ENCODE measurements around the gene MTRF1L.

MTRF1L gene
- long read RNA-seq, donor 1, partial matches to known transcripts = 0 of 12 reads
- long read RNA-seq, donor 1, other reads (novel, unspliced or antisense) = 0 of 12 reads
- long read RNA-seq, donor 2, partial matches to known transcripts = 0 of 2 reads
- long read RNA-seq, donor 2, other reads (novel, unspliced or antisense) = 0 of 2 reads
- long read RNA-seq, donor 3, partial matches to known transcripts = 0 of 5 reads
- long read RNA-seq, donor 3, other reads (novel, unspliced or antisense) = 0 of 5 reads
- long read RNA-seq, donor 4, partial matches to known transcripts = 0 of 7 reads
- long read RNA-seq, donor 4, other reads (novel, unspliced or antisense) = 0 of 7 reads
- long read RNA-seq, donor 5, partial matches to known transcripts = 8 of 14 reads
- long read RNA-seq, donor 5, other reads (novel, unspliced or antisense) = 0 of 14 reads
- long read RNA-seq, donor 6, partial matches to known transcripts = 0 of 10 reads
- long read RNA-seq, donor 6, other reads (novel, unspliced or antisense) = 0 of 10 reads
- long read RNA-seq, donor 7, transcript MTRF1L-209 (2 exons, 447 nt) = major isoform, 7 of 12 reads
- long read RNA-seq, donor 7, partial matches to known transcripts = 0 of 12 reads
- long read RNA-seq, donor 7, other reads (novel, unspliced or antisense) = 0 of 12 reads
- long read RNA-seq, donor 8, partial matches to known transcripts = 0 of 2 reads
- long read RNA-seq, donor 8, other reads (novel, unspliced or antisense) = 0 of 2 reads

GRCh38 chr6:153002613-153003365 is at the start of gene MTRF1L:
TSS of gene MTRF1L (minus strand) at chr6:153002709. CDS start at chr6:153002685, 24 bp downstream.
- DNase-seq = peak; percentile 93

GRCh38 chr6:153051801-153052200 is 49.3 kb upstream of the MTRF1L start:
- DNase-seq = no peak

- DNase-seq = no peak
These were observed 46.1 kb upstream of the MTRF1L start for GRCh38 chr6:153048631-153049030.

DNA sequence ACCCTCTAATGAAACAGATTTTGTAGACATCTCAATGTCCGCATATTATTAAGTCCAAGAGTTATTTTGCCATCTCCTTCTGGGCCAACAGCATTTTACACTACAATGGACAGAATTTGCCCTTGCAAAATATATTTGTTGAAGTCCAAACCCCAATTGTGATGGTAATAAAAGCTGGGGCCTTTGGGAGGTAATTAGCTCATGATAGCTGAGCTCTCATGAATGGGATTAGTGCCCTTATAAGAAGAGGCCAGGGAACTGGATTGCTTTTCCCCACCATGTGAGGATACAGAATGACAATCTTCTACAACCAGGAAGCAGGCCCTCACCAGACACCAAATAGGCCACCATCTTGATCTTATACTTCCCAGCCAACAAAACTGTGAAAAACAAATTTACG is 44.9 kb upstream of the MTRF1L start:
- DNase-seq = no peak

GRCh38 chr6:153045271-153045670 is 42.8 kb upstream of the MTRF1L start:
- no peak for DNase-seq

GRCh38 chr6:153044295-153044694 is 41.8 kb upstream of the MTRF1L start:
- no peak for DNase-seq

DNA sequence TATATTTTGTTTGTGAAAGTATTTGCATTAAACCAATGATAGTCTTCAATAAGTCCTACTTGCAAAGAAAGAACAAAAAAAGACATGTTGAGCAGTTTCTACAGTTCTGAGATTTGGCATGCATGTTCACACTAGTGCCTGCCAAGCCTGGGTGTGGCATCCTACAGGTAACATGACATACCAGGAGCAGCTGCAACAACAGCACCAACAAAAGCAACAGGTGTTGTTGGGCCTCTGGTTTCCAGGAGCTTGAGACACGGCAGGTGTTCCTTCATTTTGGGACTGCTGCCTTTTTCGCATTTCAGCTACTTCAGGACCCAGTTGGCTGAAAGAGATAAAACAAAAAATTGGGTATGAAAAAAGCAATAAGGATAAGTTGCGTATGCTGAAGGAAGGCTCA is 41.2 kb upstream of the MTRF1L start:
- no peak for DNase-seq

GRCh38 chr6:153038378-153039057 is 36.0 kb upstream of the MTRF1L start:
- DNase-seq = no peak

GRCh38 chr6:153034139-153034538 is 31.6 kb upstream of the MTRF1L start:
- DNase-seq = no peak

GRCh38 chr6:153032255-153032882 is 29.9 kb upstream of the MTRF1L start:
- no peak for DNase-seq

- no peak for DNase-seq
These were observed 28.9 kb upstream of the MTRF1L start for GRCh38 chr6:153031335-153031955.

- DNase-seq = no peak
These were observed 26.5 kb upstream of the MTRF1L start for GRCh38 chr6:153028963-153029362.

DNA sequence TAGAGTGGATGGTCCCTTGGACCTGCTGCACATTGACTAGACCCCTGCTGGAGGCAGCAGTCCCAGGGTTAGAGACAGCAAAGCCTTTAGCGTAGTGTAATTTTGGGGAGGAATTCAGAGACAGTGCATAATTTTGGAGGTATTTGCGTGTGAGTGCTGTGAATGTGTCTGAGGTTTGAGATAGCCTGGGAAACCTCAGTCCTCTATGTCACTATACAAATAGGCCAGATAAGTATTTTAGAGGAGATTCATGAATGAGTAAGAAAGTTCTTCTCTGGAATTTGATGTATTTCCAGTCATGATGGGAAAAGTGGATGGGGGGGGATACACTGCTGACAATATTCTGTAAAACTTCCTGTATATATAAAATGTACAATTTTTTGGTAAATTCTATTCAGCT is 25.8 kb upstream of the MTRF1L start:
- no peak for DNase-seq

DNA sequence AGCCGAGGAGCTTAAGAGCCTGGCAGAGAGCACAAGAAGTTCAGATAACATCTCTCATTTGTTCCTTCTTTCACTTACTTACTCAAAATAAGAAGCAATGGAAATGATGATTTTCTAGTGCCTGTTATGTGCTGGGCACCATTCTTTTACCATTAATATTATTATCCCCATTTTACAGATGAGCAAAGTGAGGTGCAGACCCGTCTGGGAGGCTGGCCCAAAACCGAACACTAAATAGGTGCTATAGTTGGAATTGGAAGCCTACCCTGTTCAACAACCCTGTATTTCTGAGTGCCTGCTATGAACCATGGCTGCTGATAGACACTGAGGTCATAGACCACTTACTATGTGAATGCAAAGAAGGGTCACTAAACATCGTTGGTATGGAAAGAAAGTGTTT is 25.0 kb upstream of the MTRF1L start:
- no peak for DNase-seq

DNA sequence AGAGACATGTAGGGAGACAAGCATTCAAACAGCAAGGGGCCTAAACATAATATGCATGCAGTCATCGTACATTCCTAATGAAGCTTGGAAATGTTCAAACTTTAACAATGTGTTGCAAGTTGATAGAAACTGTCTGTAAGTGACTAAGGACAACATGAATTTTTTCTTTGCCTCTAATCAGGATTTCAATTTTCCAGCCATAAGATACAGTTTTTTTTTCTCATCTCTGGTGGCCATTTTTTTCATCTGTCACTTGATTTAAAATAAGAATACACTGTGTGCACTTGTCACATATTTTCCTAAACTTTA is 22.2 kb upstream of the MTRF1L start:
- no peak for DNase-seq

DNA sequence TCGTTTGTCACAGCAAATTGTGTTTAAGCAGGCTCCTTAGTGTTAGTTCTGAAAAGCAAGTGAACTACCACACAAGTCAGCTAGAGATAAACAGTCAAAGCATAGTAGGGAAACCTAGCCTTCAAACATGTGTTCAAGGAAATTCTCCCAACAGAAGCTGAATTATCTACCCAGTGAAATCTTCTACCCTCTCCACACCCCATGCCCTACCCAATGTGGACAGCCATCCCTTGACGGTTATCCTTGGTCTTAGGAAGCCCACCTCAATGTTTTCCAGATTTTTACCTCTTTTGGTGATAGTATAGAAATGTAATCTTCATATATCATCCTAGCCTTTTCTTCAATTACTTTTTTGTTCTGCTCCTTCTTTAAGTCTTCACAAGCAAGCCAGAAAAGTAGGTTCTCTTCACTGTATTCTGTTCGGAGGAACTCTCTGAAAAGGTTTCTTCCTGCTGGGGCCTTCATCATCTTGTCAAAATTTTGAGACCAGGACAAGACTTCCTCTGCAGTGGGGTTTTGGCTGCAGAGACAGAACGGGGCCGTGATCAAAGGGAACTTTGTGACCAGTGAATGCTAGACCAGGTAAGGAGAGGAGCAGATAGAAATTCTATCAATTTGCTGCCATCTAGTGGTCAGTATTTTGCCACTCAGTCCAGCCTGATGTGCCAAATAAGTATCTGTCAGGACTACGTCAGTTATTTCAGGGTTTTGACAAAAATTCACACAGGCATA is 21.6 kb upstream of the MTRF1L start:
- DNase-seq = peak; percentile 38

DNA sequence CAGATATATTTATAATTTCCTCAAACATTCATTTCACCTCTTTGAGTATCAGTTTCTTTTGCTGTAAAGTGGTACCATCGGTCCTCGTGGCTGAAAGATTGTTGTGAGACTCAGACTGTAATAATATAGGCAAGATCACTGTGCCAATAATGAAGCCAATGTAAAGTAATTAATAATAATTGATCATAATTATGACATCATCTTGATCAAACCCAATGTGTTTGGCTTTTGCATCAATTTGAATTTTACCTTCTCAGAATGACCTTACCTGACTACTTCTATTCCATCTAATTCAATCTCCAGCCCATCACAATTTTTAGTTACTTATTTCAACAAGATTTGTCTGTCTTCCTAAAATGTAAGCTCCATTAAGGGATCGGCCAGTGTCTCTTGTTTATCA is 15.8 kb upstream of the MTRF1L start:
- no peak for DNase-seq

GRCh38 chr6:153016846-153017245 is 14.3 kb upstream of the MTRF1L start:
- no peak for DNase-seq

DNA sequence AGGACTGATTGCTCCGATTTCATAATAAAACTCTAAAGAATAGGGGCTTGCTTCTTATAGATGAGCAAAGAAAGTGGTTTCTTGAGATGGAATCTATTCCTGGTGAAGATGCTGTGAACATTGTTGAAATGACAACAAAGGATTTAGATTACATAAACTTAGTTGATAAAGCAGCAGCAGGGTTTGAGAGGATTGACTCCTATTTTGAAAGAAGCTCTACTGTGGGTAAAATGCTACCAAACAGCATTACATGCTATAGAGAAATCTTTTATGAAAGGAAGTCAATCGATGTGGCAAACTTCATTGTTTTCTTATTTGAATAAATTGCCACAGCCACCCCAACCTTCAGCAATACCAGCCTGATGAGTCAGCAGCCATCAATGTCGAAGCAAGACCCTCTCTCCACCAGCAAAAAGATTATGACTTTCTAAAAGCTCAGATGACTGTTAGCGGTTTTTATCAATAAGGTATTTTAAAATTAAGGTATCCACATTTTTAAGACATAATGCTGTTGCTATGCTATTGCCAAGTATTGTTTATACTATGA is 12.7 kb upstream of the MTRF1L start:
- DNase-seq = no peak

GRCh38 chr6:153013438-153013837 is 10.9 kb upstream of the MTRF1L start:
- no peak for DNase-seq

- no peak for DNase-seq
These were observed 10.3 kb upstream of the MTRF1L start for GRCh38 chr6:153012856-153013255.
